ENCODE results near the gene BOD1L1.

- TF ChIP-seq ZBTB17 (tag by site-specific recombination; IDR thresholded peaks at IDR 0.05) (peak; percentile 64), ZFP37 (tag by site-specific recombination; IDR thresholded peaks at IDR 0.05) (no peak; the same call in 1 of the 2 replicates)
Observed at GRCh38 chr4:13627606-13628311, at the start of gene BOD1L1.
